HepG2 (cell line): ENCODE data around the gene CCDC18. TPM values are rescaled to one million over a fixed set of nuclear protein-coding genes. Genes with fewer than 3 reads are reported as not detected.

Experiments
- ATF7 ChIP-seq, 2 experiments: fragments of 450-650 bp in 1 of 2; sonication (generic) in 1 of 2; formaldehyde crosslinking in 1 of 2; IDR thresholded peaks; 2 replicates each; pipeline versions ENCODE4 v1.4.0 to v1.6.1; 2016 to 2020; ENCODE audit warnings: antibody characterized with exemption in 1 of 2, mild to moderate bottlenecking in 1 of 2, missing genetic modification reagents in 1 of 2
- BHLHE40 ChIP-seq: IDR thresholded peaks from 2 replicates; pipeline ENCODE4 v1.6.1; 2011; ENCODE audit warnings: low read length, improper control_type of control experiment
- KDM5A ChIP-seq: fragments of 200-600 bp; sonication (generic); IDR thresholded peaks from 2 replicates; pipeline ENCODE4 v1.7.0; 2018; ENCODE audit warnings: antibody characterized with exemption, mild to moderate bottlenecking, low read length, borderline replicate concordance
- MAFG ChIP-seq: sonication (generic); formaldehyde crosslinking; IDR thresholded peaks from 2 replicates; pipeline ENCODE4 v1.5.1; 2020; ENCODE audit warnings: mild to moderate bottlenecking, missing genetic modification reagents
- NKX3-1 ChIP-seq: sonication (generic); formaldehyde crosslinking; IDR thresholded peaks from 2 replicates; pipeline ENCODE4 v1.5.0; 2020; ENCODE audit warnings: missing genetic modification reagents
- TMF1 ChIP-seq: sonication (generic); formaldehyde crosslinking; IDR thresholded peaks from 2 replicates; pipeline ENCODE4 v1.8.1; 2022; ENCODE audit warnings: low read depth, missing genetic modification reagents
- ZNF207 ChIP-seq: fragments of 450-650 bp; IDR thresholded peaks from 2 replicates; pipeline ENCODE4 v1.6.1; 2016; ENCODE audit warnings: antibody characterized with exemption, borderline replicate concordance
- ZNF264 ChIP-seq: sonication (generic); formaldehyde crosslinking; IDR thresholded peaks from 2 replicates; pipeline ENCODE4 v1.4.0; 2020; ENCODE audit warnings: missing genetic modification reagents
- ZNF382 ChIP-seq: sonication (generic); formaldehyde crosslinking; IDR thresholded peaks from 2 replicates; pipeline ENCODE4 v1.5.0; 2020; ENCODE audit warnings: missing genetic modification reagents, mild to moderate bottlenecking, borderline replicate concordance
- ZNF629 ChIP-seq: sonication (generic); formaldehyde crosslinking; conservative IDR thresholded peaks from 2 replicates; pipeline ENCODE4 v1.5.0; 2020; ENCODE audit warnings: missing genetic modification reagents
- ZZZ3 ChIP-seq: sonication (generic); formaldehyde crosslinking; IDR thresholded peaks from 2 replicates; pipeline ENCODE4 v1.4.0; 2020; ENCODE audit warnings: missing genetic modification reagents, mild to moderate bottlenecking, borderline replicate concordance
- polyA plus RNA-seq, 8 experiments: library from polyadenylated mRNA; depleted of rRNA in 3 of 8; stranded (reverse) in 7 of 8; unstranded in 1 of 8; fragments of >200 nt; fragmentation: Illumina TruSeq in 4 of 8; extraction: Trizol in 4 of 8; gene quantifications; 2 replicates each; pipeline versions ENCODE4 v1.2.1 to v1.2.3, GENCODE V29; 2011 to 2016; ENCODE audit warnings: low read depth in 4 of 8, missing spikeins in 1 of 8, mixed read lengths in 1 of 8; ENCODE audit not compliant: insufficient read depth in 1 of 8
- total RNA-seq, 5 experiments: library from RNA; depleted of rRNA; stranded (reverse); fragments of >200 nt; fragmentation: Illumina TruSeq; extraction: Trizol; gene quantifications; 2 replicates each; pipeline ENCODE4 v1.2.3, GENCODE V29; 2016; ENCODE audit warnings: low read depth in 1 of 5
- TF ChIP-seq, protein P1 (sequence below): sonication (generic); formaldehyde crosslinking; IDR thresholded peaks from 2 replicates; pipeline ENCODE4 v1.5.1; 2020; ENCODE audit warnings: mild to moderate bottlenecking, missing genetic modification reagents, borderline replicate concordance
- TF ChIP-seq, protein P2 (sequence below): sonication (generic); formaldehyde crosslinking; IDR thresholded peaks from 2 replicates; pipeline ENCODE4 v1.5.0; 2020; ENCODE audit warnings: mild to moderate bottlenecking, missing genetic modification reagents
- TF ChIP-seq, protein P3 (sequence below): sonication (generic); formaldehyde crosslinking; IDR thresholded peaks from 2 replicates; pipeline ENCODE4 v1.4.0; 2020; ENCODE audit warnings: missing genetic modification reagents, borderline replicate concordance
- TF ChIP-seq, protein P4 (sequence below): sonication (generic); formaldehyde crosslinking; IDR thresholded peaks from 2 replicates; pipeline ENCODE4 v1.5.1; 2020; ENCODE audit warnings: missing genetic modification reagents, mild to moderate bottlenecking, borderline replicate concordance
- TF ChIP-seq, protein P5 (sequence below): sonication (generic); formaldehyde crosslinking; IDR thresholded peaks from 2 replicates; pipeline ENCODE4 v1.8.1; 2023; ENCODE audit warnings: missing genetic modification reagents, mild to moderate bottlenecking, borderline replicate concordance

CCDC18 gene
- total and polyA plus RNA-seq, 2 of the 13 experiments (the other 11 are each of a cell fraction or from before 2014, with no cell fraction given): 1.9 to 18.4 TPM

DNA sequence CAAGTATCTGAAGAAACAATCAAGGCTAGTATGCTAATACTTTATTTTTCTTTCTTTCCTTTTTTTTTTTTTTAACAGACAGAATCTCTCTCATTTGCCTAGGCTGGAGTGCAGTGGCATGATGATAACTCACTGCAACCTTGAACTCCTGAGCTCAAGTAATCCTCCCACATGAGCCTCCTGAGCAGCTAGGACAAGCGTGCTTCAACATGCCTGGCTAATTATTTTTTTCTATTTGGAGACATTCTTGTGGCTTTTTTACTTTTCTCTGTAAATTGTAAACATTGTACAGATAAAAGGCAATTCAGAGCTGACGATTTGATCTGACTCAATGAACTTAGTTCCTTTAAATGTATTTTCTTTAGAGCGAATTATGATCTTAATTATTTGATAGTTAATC, 41.4 kb downstream of the CCDC18 start (continued):
- TF ChIP-seq, protein P1, sequence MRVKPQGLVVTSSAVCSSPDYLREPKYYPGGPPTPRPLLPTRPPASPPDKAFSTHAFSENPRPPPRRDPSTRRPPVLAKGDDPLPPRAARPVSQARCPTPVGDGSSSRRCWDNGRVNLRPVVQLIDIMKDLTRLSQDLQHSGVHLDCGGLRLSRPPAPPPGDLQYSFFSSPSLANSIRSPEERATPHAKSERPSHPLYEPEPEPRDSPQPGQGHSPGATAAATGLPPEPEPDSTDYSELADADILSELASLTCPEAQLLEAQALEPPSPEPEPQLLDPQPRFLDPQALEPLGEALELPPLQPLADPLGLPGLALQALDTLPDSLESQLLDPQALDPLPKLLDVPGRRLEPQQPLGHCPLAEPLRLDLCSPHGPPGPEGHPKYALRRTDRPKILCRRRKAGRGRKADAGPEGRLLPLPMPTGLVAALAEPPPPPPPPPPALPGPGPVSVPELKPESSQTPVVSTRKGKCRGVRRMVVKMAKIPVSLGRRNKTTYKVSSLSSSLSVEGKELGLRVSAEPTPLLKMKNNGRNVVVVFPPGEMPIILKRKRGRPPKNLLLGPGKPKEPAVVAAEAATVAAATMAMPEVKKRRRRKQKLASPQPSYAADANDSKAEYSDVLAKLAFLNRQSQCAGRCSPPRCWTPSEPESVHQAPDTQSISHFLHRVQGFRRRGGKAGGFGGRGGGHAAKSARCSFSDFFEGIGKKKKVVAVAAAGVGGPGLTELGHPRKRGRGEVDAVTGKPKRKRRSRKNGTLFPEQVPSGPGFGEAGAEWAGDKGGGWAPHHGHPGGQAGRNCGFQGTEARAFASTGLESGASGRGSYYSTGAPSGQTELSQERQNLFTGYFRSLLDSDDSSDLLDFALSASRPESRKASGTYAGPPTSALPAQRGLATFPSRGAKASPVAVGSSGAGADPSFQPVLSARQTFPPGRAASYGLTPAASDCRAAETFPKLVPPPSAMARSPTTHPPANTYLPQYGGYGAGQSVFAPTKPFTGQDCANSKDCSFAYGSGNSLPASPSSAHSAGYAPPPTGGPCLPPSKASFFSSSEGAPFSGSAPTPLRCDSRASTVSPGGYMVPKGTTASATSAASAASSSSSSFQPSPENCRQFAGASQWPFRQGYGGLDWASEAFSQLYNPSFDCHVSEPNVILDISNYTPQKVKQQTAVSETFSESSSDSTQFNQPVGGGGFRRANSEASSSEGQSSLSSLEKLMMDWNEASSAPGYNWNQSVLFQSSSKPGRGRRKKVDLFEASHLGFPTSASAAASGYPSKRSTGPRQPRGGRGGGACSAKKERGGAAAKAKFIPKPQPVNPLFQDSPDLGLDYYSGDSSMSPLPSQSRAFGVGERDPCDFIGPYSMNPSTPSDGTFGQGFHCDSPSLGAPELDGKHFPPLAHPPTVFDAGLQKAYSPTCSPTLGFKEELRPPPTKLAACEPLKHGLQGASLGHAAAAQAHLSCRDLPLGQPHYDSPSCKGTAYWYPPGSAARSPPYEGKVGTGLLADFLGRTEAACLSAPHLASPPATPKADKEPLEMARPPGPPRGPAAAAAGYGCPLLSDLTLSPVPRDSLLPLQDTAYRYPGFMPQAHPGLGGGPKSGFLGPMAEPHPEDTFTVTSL (CRISPR knock-in tag): peak; percentile 71; the same call in 1 of the 2 replicates
- TF ChIP-seq ZNF629 (CRISPR knock-in tag) (no peak), ZZZ3 (CRISPR knock-in tag) (no peak), ZNF207 (no peak), TMF1 (no peak), ZNF264 (CRISPR knock-in tag) (0 out of 2 replicates have a peak, but pooled peaks have one; percentile 40), BHLHE40 (no peak), KDM5A (no peak), NKX3-1 (CRISPR knock-in tag) (no peak), ATF7 (IDR thresholded peaks at IDR 0.05) (no peak), ATF7 (CRISPR knock-in tag; IDR thresholded peaks at IDR 0.05) (no peak), ZNF382 (CRISPR knock-in tag) (no peak), MAFG (CRISPR knock-in tag) (no peak)
- TF ChIP-seq, protein P2, sequence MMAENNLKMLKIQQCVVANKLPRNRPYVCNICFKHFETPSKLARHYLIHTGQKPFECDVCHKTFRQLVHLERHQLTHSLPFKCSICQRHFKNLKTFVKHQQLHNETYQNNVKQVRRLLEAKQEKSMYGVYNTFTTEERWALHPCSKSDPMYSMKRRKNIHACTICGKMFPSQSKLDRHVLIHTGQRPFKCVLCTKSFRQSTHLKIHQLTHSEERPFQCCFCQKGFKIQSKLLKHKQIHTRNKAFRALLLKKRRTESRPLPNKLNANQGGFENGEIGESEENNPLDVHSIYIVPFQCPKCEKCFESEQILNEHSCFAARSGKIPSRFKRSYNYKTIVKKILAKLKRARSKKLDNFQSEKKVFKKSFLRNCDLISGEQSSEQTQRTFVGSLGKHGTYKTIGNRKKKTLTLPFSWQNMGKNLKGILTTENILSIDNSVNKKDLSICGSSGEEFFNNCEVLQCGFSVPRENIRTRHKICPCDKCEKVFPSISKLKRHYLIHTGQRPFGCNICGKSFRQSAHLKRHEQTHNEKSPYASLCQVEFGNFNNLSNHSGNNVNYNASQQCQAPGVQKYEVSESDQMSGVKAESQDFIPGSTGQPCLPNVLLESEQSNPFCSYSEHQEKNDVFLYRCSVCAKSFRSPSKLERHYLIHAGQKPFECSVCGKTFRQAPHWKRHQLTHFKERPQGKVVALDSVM (CRISPR knock-in tag): peak; percentile 91
- TF ChIP-seq, protein P3, sequence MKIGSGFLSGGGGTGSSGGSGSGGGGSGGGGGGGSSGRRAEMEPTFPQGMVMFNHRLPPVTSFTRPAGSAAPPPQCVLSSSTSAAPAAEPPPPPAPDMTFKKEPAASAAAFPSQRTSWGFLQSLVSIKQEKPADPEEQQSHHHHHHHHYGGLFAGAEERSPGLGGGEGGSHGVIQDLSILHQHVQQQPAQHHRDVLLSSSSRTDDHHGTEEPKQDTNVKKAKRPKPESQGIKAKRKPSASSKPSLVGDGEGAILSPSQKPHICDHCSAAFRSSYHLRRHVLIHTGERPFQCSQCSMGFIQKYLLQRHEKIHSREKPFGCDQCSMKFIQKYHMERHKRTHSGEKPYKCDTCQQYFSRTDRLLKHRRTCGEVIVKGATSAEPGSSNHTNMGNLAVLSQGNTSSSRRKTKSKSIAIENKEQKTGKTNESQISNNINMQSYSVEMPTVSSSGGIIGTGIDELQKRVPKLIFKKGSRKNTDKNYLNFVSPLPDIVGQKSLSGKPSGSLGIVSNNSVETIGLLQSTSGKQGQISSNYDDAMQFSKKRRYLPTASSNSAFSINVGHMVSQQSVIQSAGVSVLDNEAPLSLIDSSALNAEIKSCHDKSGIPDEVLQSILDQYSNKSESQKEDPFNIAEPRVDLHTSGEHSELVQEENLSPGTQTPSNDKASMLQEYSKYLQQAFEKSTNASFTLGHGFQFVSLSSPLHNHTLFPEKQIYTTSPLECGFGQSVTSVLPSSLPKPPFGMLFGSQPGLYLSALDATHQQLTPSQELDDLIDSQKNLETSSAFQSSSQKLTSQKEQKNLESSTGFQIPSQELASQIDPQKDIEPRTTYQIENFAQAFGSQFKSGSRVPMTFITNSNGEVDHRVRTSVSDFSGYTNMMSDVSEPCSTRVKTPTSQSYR (CRISPR knock-in tag): no peak
- TF ChIP-seq, protein P4, sequence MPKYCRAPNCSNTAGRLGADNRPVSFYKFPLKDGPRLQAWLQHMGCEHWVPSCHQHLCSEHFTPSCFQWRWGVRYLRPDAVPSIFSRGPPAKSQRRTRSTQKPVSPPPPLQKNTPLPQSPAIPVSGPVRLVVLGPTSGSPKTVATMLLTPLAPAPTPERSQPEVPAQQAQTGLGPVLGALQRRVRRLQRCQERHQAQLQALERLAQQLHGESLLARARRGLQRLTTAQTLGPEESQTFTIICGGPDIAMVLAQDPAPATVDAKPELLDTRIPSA (CRISPR knock-in tag): no peak
- TF ChIP-seq, protein P5, sequence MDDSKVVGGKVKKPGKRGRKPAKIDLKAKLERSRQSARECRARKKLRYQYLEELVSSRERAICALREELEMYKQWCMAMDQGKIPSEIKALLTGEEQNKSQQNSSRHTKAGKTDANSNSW (CRISPR knock-in tag): no peak
